ENCODE measurements around the gene TAGLN3. TPM values are rescaled to one million over a fixed set of nuclear protein-coding genes. Genes with fewer than 3 reads are reported as not detected.

The TAGLN3 gene
- total and polyA plus RNA-seq, 2 donors (not counting 1 experiment from before 2014, with no cell fraction given), result 0.10 to 0.33 TPM

- Histone ChIP-seq H3K9me3 (ENCODE audit: control insufficient read depth, insufficient read depth, low read depth, low read length) (no peaks in the 10 kb centered on the region), H3K36me3 (ENCODE audit: control insufficient read depth, insufficient read depth, low read length) (no peaks in the 10 kb centered on the region), H3K27me3 (ENCODE audit: control insufficient read depth, insufficient read depth, low read length) (no peaks in the 10 kb centered on the region), H2AFZ (ENCODE audit: low read length) (peak overlapping the region; percentile 42), H3K4me3 (replicated peaks in 1 of 4; ENCODE audit: control extremely low read depth in 1 of 4, insufficient read depth in 1 of 4, low read depth in 3 of 4, low read length in 4 of 4) (no peak overlapping the region), H3K4me1 (ENCODE audit: control insufficient read depth, extremely low read depth, insufficient read depth, low read length) (no peaks in the 10 kb centered on the region), H3K27ac (ENCODE audit: insufficient read depth, low read length) (no peak overlapping the region), H4K20me1 (ENCODE audit: control insufficient read depth, extremely low read depth, insufficient read depth, low read length) (no peaks in the 10 kb centered on the region), H3K9ac (ENCODE audit: insufficient read depth, low read length) (no peak overlapping the region), H3K79me2 (ENCODE audit: control insufficient read depth, insufficient read depth, low read length) (no peaks in the 10 kb centered on the region), H3K4me2 (ENCODE audit: extremely low read depth, insufficient read depth, low read length) (no peak overlapping the region)
- peak; percentile 71 to 84 for DNase-seq (ENCODE audit: low read depth in 2 of 2)
- TF ChIP-seq CTCF (conservative IDR thresholded peaks at IDR 0.05 in 1 of 2, IDR thresholded peaks at IDR 0.05 in 1 of 2; ENCODE audit: low read depth in 1 of 2, low read length in 2 of 2) (peak; percentile 67 to 75), EZH2 (IDR thresholded peaks at IDR 0.05; ENCODE audit: low read length, missing control alignments) (no peak)
Measured at GRCh38 chr3:112013058-112013783, 14.5 kb downstream of the TAGLN3 start.

- Histone ChIP-seq H3K9me3 (ENCODE audit: control insufficient read depth, insufficient read depth, low read depth, low read length) (no peaks in the 10 kb centered on the region), H3K27me3 (ENCODE audit: control insufficient read depth, insufficient read depth, low read length) (no peaks in the 10 kb centered on the region), H2AFZ (ENCODE audit: low read length) (peak overlapping the region; percentile 53), H3K79me2 (ENCODE audit: control insufficient read depth, insufficient read depth, low read length) (no peaks in the 10 kb centered on the region), H3K27ac (ENCODE audit: insufficient read depth, low read length) (no peak overlapping the region), H3K4me2 (ENCODE audit: extremely low read depth, insufficient read depth, low read length) (no peak overlapping the region), H4K20me1 (ENCODE audit: control insufficient read depth, extremely low read depth, insufficient read depth, low read length) (no peaks in the 10 kb centered on the region), H3K9ac (ENCODE audit: insufficient read depth, low read length) (no peak overlapping the region), H3K36me3 (ENCODE audit: control insufficient read depth, insufficient read depth, low read length) (no peaks in the 10 kb centered on the region), H3K4me1 (ENCODE audit: control insufficient read depth, extremely low read depth, insufficient read depth, low read length) (no peaks in the 10 kb centered on the region), H3K4me3 (replicated peaks in 1 of 4; ENCODE audit: control extremely low read depth in 1 of 4, insufficient read depth in 1 of 4, low read depth in 3 of 4, low read length in 4 of 4) (no peak overlapping the region)
- DNase-seq (ENCODE audit: low read depth in 2 of 2), result peak in 1 of 2 donors; percentile 4
- no peak for TF ChIP-seq EZH2 (IDR thresholded peaks at IDR 0.05; ENCODE audit: low read length, missing control alignments)
- TF ChIP-seq CTCF (conservative IDR thresholded peaks at IDR 0.05 in 1 of 2, IDR thresholded peaks at IDR 0.05 in 1 of 2; ENCODE audit: low read depth in 1 of 2, low read length in 2 of 2), result no peak
Measured at GRCh38 chr3:112013784-112014143, 15.0 kb downstream of the TAGLN3 start.

GRCh38 chr3:112017091-112017490, 18.4 kb downstream of the TAGLN3 start:
- no peak overlapping the region for H2AFZ ChIP-seq (ENCODE audit: low read length)
- DNase-seq (ENCODE audit: low read depth in 2 of 2), result no peak
- H3K9ac ChIP-seq (ENCODE audit: insufficient read depth, low read length), result no peak overlapping the region
- no peaks in the 10 kb centered on the region for H3K9me3 ChIP-seq (ENCODE audit: control insufficient read depth, insufficient read depth, low read depth, low read length)
- H3K4me1 ChIP-seq (ENCODE audit: control insufficient read depth, extremely low read depth, insufficient read depth, low read length), result no peaks in the 10 kb centered on the region
- no peaks in the 10 kb centered on the region for H3K79me2 ChIP-seq (ENCODE audit: control insufficient read depth, insufficient read depth, low read length)
- H3K36me3 ChIP-seq (ENCODE audit: control insufficient read depth, insufficient read depth, low read length), result no peaks in the 10 kb centered on the region
- H4K20me1 ChIP-seq (ENCODE audit: control insufficient read depth, extremely low read depth, insufficient read depth, low read length), result no peaks in the 10 kb centered on the region
- H3K4me3 ChIP-seq (replicated peaks in 1 of 4; ENCODE audit: control extremely low read depth in 1 of 4, insufficient read depth in 1 of 4, low read depth in 3 of 4, low read length in 4 of 4), result no peak overlapping the region
- no peak overlapping the region for H3K27ac ChIP-seq (ENCODE audit: insufficient read depth, low read length)
- H3K4me2 ChIP-seq (ENCODE audit: extremely low read depth, insufficient read depth, low read length), result no peak overlapping the region
- no peak for TF ChIP-seq CTCF (conservative IDR thresholded peaks at IDR 0.05 in 1 of 2, IDR thresholded peaks at IDR 0.05 in 1 of 2; ENCODE audit: low read depth in 1 of 2, low read length in 2 of 2)
- no peak for TF ChIP-seq EZH2 (IDR thresholded peaks at IDR 0.05; ENCODE audit: low read length, missing control alignments)
- H3K27me3 ChIP-seq (ENCODE audit: control insufficient read depth, insufficient read depth, low read length), result no peaks in the 10 kb centered on the region
